PC-9 (cell line): ENCODE data around the gene PEPD. TPM values are rescaled to one million over a fixed set of nuclear protein-coding genes. Genes with fewer than 3 reads are reported as not detected.

Experiments
- BruUV-seq: library from RNA; stranded (reverse); fragments of 400-500 nt; replicated peaks from 2 replicates; lab custom pipeline; 2021; lab: Mats Ljungman, UMichigan
- CTCF ChIA-PET: fragments of 300-600 bp; sonication (Branson Sonifier 250); formaldehyde crosslinking; loops from one replicate; lab custom pipeline; 2022; ENCODE audit warnings: antibody characterized with exemption; lab: Charles Lee
- POLR2A ChIA-PET: fragments of 300-600 bp; sonication (Branson Sonifier 250); formaldehyde crosslinking; loops from one replicate; lab custom pipeline; 2022; ENCODE audit warnings: antibody characterized with exemption; ENCODE audit not compliant: unreplicated experiment; lab: Charles Lee
- DNase-seq, 2 experiments: peaks; one replicate each; pipeline versions ENCODE4 v3.0.0 to v3.0.0-alpha.2; 2015 to 2022; ENCODE audit warnings: mixed read lengths in 1 of 2
- H2AFZ ChIP-seq: fragments of 200-600 bp; sonication (generic); 2 replicates; pipeline ENCODE4 v1.8.1; 2017; ENCODE audit warnings: antibody characterized with exemption
- H3F3A ChIP-seq: fragments of 200-600 bp; sonication (generic); 2 replicates; pipeline ENCODE4 v1.8.1; 2017; ENCODE audit warnings: antibody characterized with exemption, mild to moderate bottlenecking, low read depth; ENCODE audit not compliant: insufficient read depth
- H3K27ac ChIP-seq: fragments of 200-600 bp; sonication (generic); 2 replicates; pipeline ENCODE4 v1.6.1; 2016; ENCODE audit warnings: mixed run types
- H3K27me3 ChIP-seq: fragments of 200-600 bp; sonication (generic); 2 replicates; pipeline ENCODE4 v1.6.1; 2016; ENCODE audit warnings: low read depth, mixed run types; ENCODE audit not compliant: insufficient read depth
- H3K36me3 ChIP-seq: fragments of 200-600 bp; sonication (generic); 2 replicates; pipeline ENCODE4 v1.6.1; 2016; ENCODE audit warnings: low read depth, mixed run types
- H3K4me1 ChIP-seq: fragments of 200-600 bp; sonication (generic); replicated peaks from 2 replicates; pipeline ENCODE4 v1.6.1; 2016; ENCODE audit warnings: mixed run types; ENCODE audit not compliant: insufficient read depth
- H3K4me2 ChIP-seq: fragments of 200-600 bp; sonication (generic); 2 replicates; pipeline ENCODE4 v1.6.1; 2017; ENCODE audit warnings: mixed run types
- H3K4me3 ChIP-seq: fragments of 200-600 bp; sonication (generic); 2 replicates; pipeline ENCODE4 v1.6.1; 2016; ENCODE audit warnings: mixed run types
- H3K79me2 ChIP-seq: fragments of 200-600 bp; sonication (generic); 2 replicates; pipeline ENCODE4 v1.6.1; 2017; ENCODE audit warnings: low read depth, mixed run types
- H3K9me2 ChIP-seq: fragments of 200-600 bp; sonication (generic); 2 replicates; pipeline ENCODE4 v1.8.1; 2017; ENCODE audit warnings: mild to moderate bottlenecking; ENCODE audit not compliant: insufficient read depth
- H3K9me3 ChIP-seq: fragments of 200-600 bp; sonication (generic); 2 replicates; pipeline ENCODE4 v1.8.1; 2016; ENCODE audit warnings: low read depth; ENCODE audit not compliant: insufficient read depth
- H4K20me1 ChIP-seq: fragments of 200-600 bp; sonication (generic); 2 replicates; pipeline ENCODE4 v1.8.1; 2017; ENCODE audit not compliant: insufficient read depth
- CTCF ChIP-seq: fragments of 200-600 bp; sonication (generic); conservative IDR thresholded peaks from 2 replicates; pipeline ENCODE4 v1.6.1; 2017; ENCODE audit warnings: mixed run types, antibody characterized with exemption, mild to moderate bottlenecking, moderate library complexity
- EZH2 ChIP-seq: fragments of 200-600 bp; sonication (generic); IDR thresholded peaks from 2 replicates; pipeline ENCODE4 v1.8.0; 2017; ENCODE audit warnings: antibody characterized with exemption, low read depth
- intact Hi-C: fragments of 100-400 bp; cut with micrococcal nuclease; formaldehyde crosslinking; loops from one replicate; pipeline ENCODE4 v1.10.0; 2022; ENCODE audit not compliant: unreplicated experiment
- total RNA-seq: library from RNA; stranded (reverse); gene quantifications from 2 replicates; pipeline ENCODE4 v1.2.3, GENCODE V29; 2021

Gene PEPD
- total RNA-seq, 1 experiment from 2014 or later: 71.0 TPM

GRCh38 chr19:33530842-33531241 is 9.3 kb upstream of the PEPD start:
- H3K4me2 ChIP-seq: no peak overlapping the region
- no peak overlapping the region for H3K4me3 ChIP-seq
- CTCF ChIA-PET: no interaction called here
- BruUV-seq: no TSS peak
- intact Hi-C loops: no loop called here
- no peaks in the 10 kb centered on the region for H3K36me3 ChIP-seq
- no peaks in the 10 kb centered on the region for H4K20me1 ChIP-seq
- TF ChIP-seq EZH2 (no peak), CTCF (no peak)
- H3F3A ChIP-seq: 0 out of 2 replicates have a peak, but pooled peaks cover 3% of the 10 kb centered on the region
- no peak for DNase-seq
- peaks cover 44% of the 10 kb centered on the region for H3K27me3 ChIP-seq
- POLR2A ChIA-PET: interaction anchor here (0.7 kb wide), 1 partner anchor 861 kb away, joined by 3 read pairs; no protein-coding TSS in a partner anchor
- H3K79me2 ChIP-seq: no peaks in the 10 kb centered on the region
- H3K9me2 ChIP-seq: no peaks in the 10 kb centered on the region
- no peak overlapping the region for H2AFZ ChIP-seq
- H3K27ac ChIP-seq: no peak overlapping the region
- H3K4me1 ChIP-seq: 0 out of 2 replicates have a peak, but pooled peaks cover 7% of the 10 kb centered on the region
- no peaks in the 10 kb centered on the region for H3K9me3 ChIP-seq

GRCh38 chr19:33530296-33530695 is 8.7 kb upstream of the PEPD start:
- Histone ChIP-seq H4K20me1 (no peaks in the 10 kb centered on the region), H3K9me2 (no peaks in the 10 kb centered on the region), H3K79me2 (no peaks in the 10 kb centered on the region), H3K36me3 (no peaks in the 10 kb centered on the region), H3K9me3 (no peaks in the 10 kb centered on the region), H3F3A (0 out of 2 replicates have a peak, but pooled peaks cover under 1% of the 10 kb centered on the region), H3K4me1 (0 out of 2 replicates have a peak, but pooled peaks cover 4% of the 10 kb centered on the region), H3K27me3 (peaks cover 48% of the 10 kb centered on the region), H3K4me3 (no peak overlapping the region), H3K4me2 (no peak overlapping the region), H3K27ac (no peak overlapping the region), H2AFZ (no peak overlapping the region)
- ChIA-PET POLR2A (interaction anchor here (0.7 kb wide), 1 partner anchor 861 kb away, joined by 3 read pairs; no protein-coding TSS in a partner anchor), CTCF (no interaction called here)
- no peak for DNase-seq
- intact Hi-C loops: no loop called here
- BruUV-seq: no TSS peak
- no peak for TF ChIP-seq CTCF

- ChIA-PET POLR2A (no interaction called here), CTCF (interaction anchor here (0.6 kb wide), 1 partner anchor 615 kb away, joined by 3 read pairs; no protein-coding TSS in a partner anchor)
- no peaks in the 10 kb centered on the region for H3K79me2 ChIP-seq
- no peaks in the 10 kb centered on the region for H3K9me2 ChIP-seq
- no peak overlapping the region for H2AFZ ChIP-seq
- no peaks in the 10 kb centered on the region for H3K9me3 ChIP-seq
- no TSS peak for BruUV-seq
- H3K36me3 ChIP-seq: no peaks in the 10 kb centered on the region
- no peaks in the 10 kb centered on the region for H4K20me1 ChIP-seq
- no peaks in the 10 kb centered on the region for H3K4me1 ChIP-seq
- TF ChIP-seq CTCF: no peak
- no peak overlapping the region for H3K4me2 ChIP-seq
- H3K27ac ChIP-seq: no peak overlapping the region
- intact Hi-C loops: loop anchor here (10.0 kb wide), 1 partner anchor 94 kb away; no protein-coding TSS in a partner anchor
- no peak for DNase-seq
- H3K27me3 ChIP-seq: peaks cover 57% of the 10 kb centered on the region
- H3K4me3 ChIP-seq: no peak overlapping the region
- no peaks in the 10 kb centered on the region for H3F3A ChIP-seq
These were observed 7.6 kb upstream of the PEPD start for GRCh38 chr19:33529094-33529676.
